Osteoblast (primary cell): Measurements from ENCODE around the gene ARL15. TPM values are rescaled to one million over a fixed set of nuclear protein-coding genes. Genes with fewer than 3 reads are reported as not detected.

Source experiments
- DNase-seq: peaks from one replicate; pipeline ENCODE4 v3.0.0; 2011; ENCODE audit warnings: low spot score, mixed read lengths; ENCODE audit not compliant: insufficient read length; ENCODE audit errors: missing footprints
- H2AFZ ChIP-seq: 2 replicates; pipeline ENCODE4 v1.6.0; 2011; ENCODE audit warnings: mild to moderate bottlenecking, low read length
- H3K27ac ChIP-seq: 2 replicates; pipeline ENCODE4 v1.5.1; 2011; ENCODE audit warnings: mild to moderate bottlenecking, low read depth, low read length, moderate library complexity
- H3K27me3 ChIP-seq: 2 replicates; pipeline ENCODE4 v1.6.0; 2012; ENCODE audit warnings: mild to moderate bottlenecking, control low read depth, inconsistent platforms, low read length, moderate library complexity; ENCODE audit not compliant: insufficient read depth
- H3K36me3 ChIP-seq: 2 replicates; pipeline ENCODE4 v1.5.1; 2011; ENCODE audit warnings: mild to moderate bottlenecking, low read length, control low read depth, moderate library complexity; ENCODE audit not compliant: insufficient read depth
- H3K4me1 ChIP-seq: 2 replicates; pipeline ENCODE4 v1.5.1; 2011; ENCODE audit warnings: mild to moderate bottlenecking, low read length, control low read depth, moderate library complexity; ENCODE audit not compliant: insufficient read depth
- H3K4me2 ChIP-seq: 2 replicates; pipeline ENCODE4 v1.6.0; 2011; ENCODE audit warnings: mild to moderate bottlenecking, low read length; ENCODE audit not compliant: insufficient read depth
- H3K4me3 ChIP-seq: fragments of 200-600 bp; sonication (generic); 3 replicates; pipeline ENCODE4 v1.5.1; 2012; ENCODE audit warnings: mild to moderate bottlenecking, low read length, inconsistent platforms; ENCODE audit not compliant: insufficient read depth
- H3K79me2 ChIP-seq: 2 replicates; pipeline ENCODE4 v1.6.0; 2012; ENCODE audit warnings: mild to moderate bottlenecking, low read length, control low read depth, inconsistent platforms; ENCODE audit not compliant: insufficient read depth
- H3K9me3 ChIP-seq: 2 replicates; pipeline ENCODE4 v1.5.1; 2011; ENCODE audit warnings: low read depth, low read length, control low read depth
- H4K20me1 ChIP-seq: 2 replicates; pipeline ENCODE4 v1.6.0; 2012; ENCODE audit warnings: mild to moderate bottlenecking, low read length, control low read depth; ENCODE audit not compliant: insufficient read depth
- total RNA-seq: library from RNA; depleted of rRNA; stranded (reverse); fragments of >200 nt; gene quantifications from 2 replicates; pipeline ENCODE4 v1.2.3, GENCODE V29; 2012
- TF ChIP-seq, protein P1 (sequence below): IDR thresholded peaks from 2 replicates; pipeline ENCODE4 v1.5.1; 2011; ENCODE audit warnings: mild to moderate bottlenecking, low read depth, low read length, moderate library complexity; ENCODE audit errors: extremely low read depth

Gene ARL15
- total RNA-seq, 1 donor = 25.3 TPM

DNA sequence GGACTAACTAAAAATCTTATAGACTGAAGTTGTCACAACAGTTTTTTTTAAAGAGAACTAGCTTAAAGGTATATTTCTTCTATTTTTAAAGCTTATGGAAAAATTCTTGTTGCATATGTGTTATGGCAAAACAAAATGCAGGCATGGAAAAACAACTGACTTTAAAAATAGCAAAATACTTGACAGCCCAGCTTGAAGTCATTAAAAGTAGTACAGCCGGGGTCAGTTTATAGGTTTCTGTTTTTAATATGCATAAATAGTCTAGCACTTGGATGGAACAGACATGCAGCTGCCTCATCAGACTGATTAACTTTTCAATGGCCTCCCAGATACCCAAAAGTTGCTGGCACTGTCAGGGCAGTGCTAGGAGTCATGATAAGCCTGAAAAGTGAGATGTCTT is 22.3 kb upstream of the ARL15 start:
- Histone ChIP-seq H3K79me2 (no peaks in the 10 kb centered on the region), H3K27me3 (no peaks in the 10 kb centered on the region), H3K27ac (no peak overlapping the region), H3K36me3 (no peaks in the 10 kb centered on the region), H3K4me2 (no peak overlapping the region), H3K4me1 (peaks cover 22% of the 10 kb centered on the region), H4K20me1 (peaks cover 3% of the 10 kb centered on the region), H3K4me3 (no peak overlapping the region), H2AFZ (no peak overlapping the region), H3K9me3 (no peaks in the 10 kb centered on the region)
- no peak for DNase-seq
- TF ChIP-seq, protein P1, sequence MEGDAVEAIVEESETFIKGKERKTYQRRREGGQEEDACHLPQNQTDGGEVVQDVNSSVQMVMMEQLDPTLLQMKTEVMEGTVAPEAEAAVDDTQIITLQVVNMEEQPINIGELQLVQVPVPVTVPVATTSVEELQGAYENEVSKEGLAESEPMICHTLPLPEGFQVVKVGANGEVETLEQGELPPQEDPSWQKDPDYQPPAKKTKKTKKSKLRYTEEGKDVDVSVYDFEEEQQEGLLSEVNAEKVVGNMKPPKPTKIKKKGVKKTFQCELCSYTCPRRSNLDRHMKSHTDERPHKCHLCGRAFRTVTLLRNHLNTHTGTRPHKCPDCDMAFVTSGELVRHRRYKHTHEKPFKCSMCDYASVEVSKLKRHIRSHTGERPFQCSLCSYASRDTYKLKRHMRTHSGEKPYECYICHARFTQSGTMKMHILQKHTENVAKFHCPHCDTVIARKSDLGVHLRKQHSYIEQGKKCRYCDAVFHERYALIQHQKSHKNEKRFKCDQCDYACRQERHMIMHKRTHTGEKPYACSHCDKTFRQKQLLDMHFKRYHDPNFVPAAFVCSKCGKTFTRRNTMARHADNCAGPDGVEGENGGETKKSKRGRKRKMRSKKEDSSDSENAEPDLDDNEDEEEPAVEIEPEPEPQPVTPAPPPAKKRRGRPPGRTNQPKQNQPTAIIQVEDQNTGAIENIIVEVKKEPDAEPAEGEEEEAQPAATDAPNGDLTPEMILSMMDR = no peak

DNA sequence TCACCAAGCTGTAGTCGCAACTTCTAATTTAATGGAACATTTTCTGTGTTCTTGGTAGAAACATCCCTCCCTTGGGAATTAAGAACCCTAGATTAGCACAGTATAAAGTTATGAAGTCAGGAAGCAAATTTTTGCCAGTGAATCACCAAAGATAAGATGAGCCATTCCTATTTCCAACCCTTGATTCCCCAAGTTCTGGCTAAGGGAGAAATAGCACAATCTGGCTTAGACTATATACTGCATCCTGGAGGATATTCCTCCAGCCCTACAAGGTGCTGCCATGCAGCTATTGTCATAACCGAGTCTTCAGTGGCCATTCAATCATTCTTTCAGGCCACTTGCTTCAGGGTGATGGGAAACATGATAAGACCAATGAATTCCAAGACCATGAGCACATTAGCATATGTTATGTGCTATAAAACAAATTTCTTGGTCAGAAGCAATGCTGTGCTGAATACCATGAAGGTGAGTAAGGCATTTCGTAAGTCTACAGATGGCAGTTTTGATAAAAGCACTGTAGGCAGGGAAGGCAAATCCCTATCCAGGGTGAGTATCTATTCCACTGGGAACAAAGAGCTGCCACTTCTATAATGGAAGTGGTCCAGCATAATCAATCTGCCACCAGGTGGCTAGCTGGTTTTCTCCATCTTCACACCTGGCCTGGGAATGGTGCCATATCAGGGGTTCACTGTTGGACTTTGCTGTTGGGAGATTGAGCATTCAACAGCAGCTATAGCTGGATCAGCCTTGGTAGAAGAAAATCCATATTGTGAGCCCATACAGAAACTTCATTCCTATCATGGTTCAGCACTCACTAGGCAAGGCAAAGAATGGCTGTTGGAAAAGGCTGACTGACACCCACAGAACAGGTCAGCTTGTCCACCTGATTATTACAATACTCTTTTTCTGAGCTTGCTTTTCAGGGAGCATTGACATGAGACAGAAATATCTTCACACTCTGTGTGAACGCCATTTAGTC is 19.6 kb upstream of the ARL15 start:
- no peaks in the 10 kb centered on the region for H3K9me3 ChIP-seq
- TF ChIP-seq, protein P1 = peak; percentile 13
- peak overlapping the region; percentile 12 for H3K4me3 ChIP-seq
- H3K27ac ChIP-seq = peak overlapping the region; percentile 87
- H2AFZ ChIP-seq = no peak overlapping the region
- peak; percentile 75 for DNase-seq
- peaks cover 12% of the 10 kb centered on the region for H3K27me3 ChIP-seq
- H3K79me2 ChIP-seq = no peaks in the 10 kb centered on the region
- H4K20me1 ChIP-seq = peaks cover 3% of the 10 kb centered on the region
- H3K36me3 ChIP-seq = no peaks in the 10 kb centered on the region
- peak overlapping the region; percentile 60 for H3K4me2 ChIP-seq
- peaks cover 22% of the 10 kb centered on the region for H3K4me1 ChIP-seq

DNA sequence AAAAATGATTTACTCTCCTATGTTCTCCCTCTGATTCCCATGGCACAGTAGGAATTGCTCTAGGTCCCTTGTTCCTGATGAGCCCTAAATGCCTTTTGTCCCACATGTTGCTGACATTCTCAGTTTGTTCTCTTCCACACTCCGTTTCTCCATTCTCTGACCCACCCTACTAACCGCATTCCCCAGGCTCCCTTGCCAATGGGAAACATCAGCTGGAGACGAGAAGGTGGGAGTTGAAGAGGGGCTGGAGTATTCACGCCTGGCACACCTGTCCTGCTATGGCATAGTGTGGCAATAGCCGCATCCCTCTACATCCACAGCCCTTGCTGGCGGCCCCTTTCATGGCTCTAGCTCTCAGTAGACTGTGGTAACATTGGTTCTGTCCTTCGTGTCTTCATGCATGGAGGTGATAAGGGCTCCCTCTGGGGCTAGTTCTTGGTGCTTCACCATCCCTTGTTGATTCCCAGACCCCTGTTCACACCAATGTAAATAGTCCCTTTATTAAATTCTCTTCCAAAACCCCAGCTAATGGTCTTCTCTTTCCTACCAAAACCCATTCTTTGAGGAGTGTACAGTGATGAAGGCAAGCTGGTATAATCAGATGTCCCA is 16.4 kb upstream of the ARL15 start:
- no peak overlapping the region for H2AFZ ChIP-seq
- H3K4me1 ChIP-seq = peaks cover 22% of the 10 kb centered on the region
- H3K9me3 ChIP-seq = no peaks in the 10 kb centered on the region
- H3K4me3 ChIP-seq = no peak overlapping the region
- H3K79me2 ChIP-seq = no peaks in the 10 kb centered on the region
- peaks cover 15% of the 10 kb centered on the region for H3K27me3 ChIP-seq
- TF ChIP-seq, protein P1 = no peak
- DNase-seq = no peak
- no peaks in the 10 kb centered on the region for H3K36me3 ChIP-seq
- peaks cover 3% of the 10 kb centered on the region for H4K20me1 ChIP-seq
- H3K4me2 ChIP-seq = no peak overlapping the region
- no peak overlapping the region for H3K27ac ChIP-seq
